Measurements from ENCODE around the gene PPP1CC. TPM values are rescaled to one million over a fixed set of nuclear protein-coding genes. Genes with fewer than 3 reads are reported as not detected.
"Not testable (repeated sequence)": the region's sequence is repeated elsewhere in the genome, so short reads cannot be mapped to it uniquely, and the experiment has no call there.

Gene PPP1CC
- total and polyA plus RNA-seq, 5 donors = 120 to 175 (median 157) TPM

DNA sequence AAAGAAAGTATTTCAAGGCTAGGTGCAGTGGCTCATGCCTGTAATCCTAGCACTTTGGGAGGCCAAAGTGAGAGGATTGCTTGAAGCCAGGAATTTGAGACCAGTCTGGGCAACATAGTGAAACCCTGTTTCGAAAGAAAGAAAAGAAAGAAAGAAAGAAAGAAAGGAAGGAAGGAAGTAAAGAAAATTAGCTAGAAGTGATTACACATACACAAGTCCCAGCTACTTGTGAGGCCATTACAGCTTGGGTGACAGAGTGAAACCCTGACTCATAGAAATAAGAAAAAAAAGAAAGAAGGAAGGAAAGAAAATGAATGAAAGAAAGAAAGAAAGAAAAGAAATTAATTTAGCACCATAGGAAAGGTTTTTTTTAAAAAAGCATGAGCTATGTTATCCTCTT is 33.3 kb upstream of the PPP1CC start:
- intact Hi-C loops (cut with DNase I) = no loop called here
- WGBS = 83% methylated on average over 1 of the region's 1 CpG
- Histone ChIP-seq H3K4me1 (ENCODE audit: control insufficient read depth, insufficient read depth, low read length) (no peaks in the 10 kb centered on the region), H3K9me3 (ENCODE audit: control insufficient read depth, low read length) (no peaks in the 10 kb centered on the region), H3K27ac (ENCODE audit: low read length) (no peak overlapping the region), H3K4me3 (ENCODE audit: low read length) (no peak overlapping the region), H3K27me3 (ENCODE audit: control insufficient read depth, insufficient read depth) (no peaks in the 10 kb centered on the region)
- no peak for DNase-seq
- no peak for ATAC-seq

DNA sequence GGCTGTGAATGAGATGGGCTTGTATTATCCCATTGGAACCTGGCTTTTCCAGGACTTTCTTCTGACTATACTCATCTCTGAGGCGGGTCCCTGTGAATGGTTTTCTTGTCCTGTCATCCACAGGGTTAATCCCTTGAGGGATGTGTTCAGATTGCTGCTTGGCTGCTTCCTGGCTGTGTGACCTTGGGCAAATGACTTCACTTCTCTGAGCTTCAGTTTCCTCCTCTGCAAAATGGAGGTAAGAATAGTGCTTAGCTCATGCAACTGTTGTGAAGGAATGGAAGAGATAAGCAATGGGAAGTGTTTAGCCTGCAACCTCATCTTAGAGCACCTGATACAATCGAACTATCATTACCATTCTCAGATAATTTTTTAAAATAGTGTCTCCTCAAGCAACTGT is 32.1 kb upstream of the PPP1CC start:
- intact Hi-C loops (cut with DNase I) = no loop called here
- Histone ChIP-seq H3K9me3 (ENCODE audit: control insufficient read depth, low read length) (no peaks in the 10 kb centered on the region), H3K27me3 (ENCODE audit: control insufficient read depth, insufficient read depth) (no peaks in the 10 kb centered on the region), H3K4me3 (ENCODE audit: low read length) (no peak overlapping the region), H3K4me1 (ENCODE audit: control insufficient read depth, insufficient read depth, low read length) (no peaks in the 10 kb centered on the region), H3K27ac (ENCODE audit: low read length) (no peak overlapping the region)
- 75% methylated on average over 2 of the region's 2 CpGs for WGBS
- ATAC-seq (no peak), DNase-seq (no peak)

DNA sequence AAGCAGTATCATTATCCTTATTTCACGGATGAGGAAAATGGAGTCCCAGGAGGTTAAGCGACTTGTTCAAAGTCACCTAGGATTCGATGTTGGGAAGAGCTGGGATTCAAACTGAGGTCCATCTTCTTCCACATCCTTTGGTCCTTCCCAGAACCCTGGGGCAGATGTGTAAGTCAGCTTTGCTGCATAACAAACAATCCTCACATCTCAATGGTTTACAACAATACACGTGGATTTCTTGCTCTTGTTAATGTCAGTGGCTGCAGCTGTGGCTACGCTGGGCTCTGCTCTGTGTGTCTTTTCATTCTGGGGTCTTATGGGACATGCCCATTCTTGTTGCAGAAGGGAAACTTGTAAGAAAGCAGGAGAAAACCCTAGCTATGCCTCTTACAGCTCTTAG is 26.3 kb upstream of the PPP1CC start:
- H3K9me3 ChIP-seq (ENCODE audit: control insufficient read depth, low read length) = no peaks in the 10 kb centered on the region
- no peak overlapping the region for H3K4me3 ChIP-seq (ENCODE audit: low read length)
- DNase-seq = no peak
- H3K27me3 ChIP-seq (ENCODE audit: control insufficient read depth, insufficient read depth) = no peaks in the 10 kb centered on the region
- intact Hi-C loops (cut with DNase I) = no loop called here
- no peak overlapping the region for H3K27ac ChIP-seq (ENCODE audit: low read length)
- no peak for ATAC-seq
- no peaks in the 10 kb centered on the region for H3K4me1 ChIP-seq (ENCODE audit: control insufficient read depth, insufficient read depth, low read length)
- 94% methylated on average over 5 of the region's 5 CpGs for WGBS

DNA sequence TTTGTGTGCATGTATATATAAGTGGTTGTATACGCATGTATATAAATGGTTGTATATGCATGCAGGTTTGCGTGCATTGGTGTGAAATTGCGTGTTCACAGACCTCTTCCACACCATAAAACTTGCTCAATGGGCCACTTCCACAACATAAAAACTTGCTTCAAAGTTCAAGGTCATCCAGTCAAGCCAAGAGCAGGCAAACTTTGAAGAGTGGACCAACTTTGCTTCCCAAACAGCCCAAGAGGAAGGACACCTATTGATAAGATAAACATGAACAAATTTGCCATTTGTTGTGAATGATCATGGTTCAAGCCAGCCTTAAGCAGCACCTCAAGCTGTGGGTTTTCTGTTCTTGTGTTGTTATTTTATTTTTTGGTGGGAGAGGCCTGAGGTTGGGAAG is 25.2 kb upstream of the PPP1CC start:
- H3K9me3 ChIP-seq (ENCODE audit: control insufficient read depth, low read length) = no peaks in the 10 kb centered on the region
- 99% methylated on average over 3 of the region's 3 CpGs for WGBS
- H3K4me3 ChIP-seq (ENCODE audit: low read length) = no peak overlapping the region
- H3K27me3 ChIP-seq (ENCODE audit: control insufficient read depth, insufficient read depth) = no peaks in the 10 kb centered on the region
- no peak overlapping the region for H3K27ac ChIP-seq (ENCODE audit: low read length)
- DNase-seq (no peak), ATAC-seq (no peak)
- intact Hi-C loops (cut with DNase I) = no loop called here
- H3K4me1 ChIP-seq (ENCODE audit: control insufficient read depth, insufficient read depth, low read length) = no peaks in the 10 kb centered on the region

DNA sequence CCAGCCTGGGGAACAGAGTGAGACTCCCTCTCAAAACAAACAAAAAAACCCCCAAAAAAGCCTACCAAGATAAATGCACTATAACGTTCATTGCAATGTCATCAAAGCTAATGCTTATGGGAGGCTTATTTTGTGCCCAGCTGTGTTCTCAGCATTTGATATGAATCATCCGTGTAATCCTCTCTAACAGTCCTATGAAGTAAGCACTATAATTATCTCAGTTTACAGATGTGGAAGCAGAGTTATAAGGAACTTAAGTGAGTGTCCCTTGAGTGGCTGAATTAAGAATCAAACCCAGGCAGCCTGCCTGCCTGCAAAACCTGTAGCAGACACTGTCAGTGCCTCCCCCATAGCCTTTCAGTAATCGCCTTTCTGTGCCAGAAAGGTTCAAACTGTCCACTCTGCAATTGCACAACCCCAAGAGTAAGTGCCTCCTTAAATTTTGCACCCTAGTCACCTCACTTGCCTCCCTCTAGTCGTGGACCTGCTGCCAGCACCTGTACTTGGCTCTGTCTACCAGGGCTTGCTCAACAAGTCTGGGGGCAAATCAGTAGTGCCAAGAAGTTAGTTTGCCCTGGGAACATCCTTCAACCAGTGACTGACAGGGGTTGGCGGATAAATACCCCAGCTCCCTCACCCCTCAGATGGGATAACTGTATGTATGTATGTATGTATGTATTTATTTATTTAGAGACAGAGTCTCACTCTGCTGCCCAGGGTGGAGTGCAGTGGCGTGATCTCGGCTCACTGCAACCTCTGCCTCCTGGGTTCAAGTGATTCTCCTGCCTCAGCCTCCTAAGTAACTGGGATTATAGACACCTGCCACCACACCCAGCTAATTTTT is 23.8 kb upstream of the PPP1CC start:
- H3K27ac ChIP-seq (ENCODE audit: low read length) = no peak overlapping the region
- intact Hi-C loops (cut with DNase I) = no loop called here
- no peaks in the 10 kb centered on the region for H3K9me3 ChIP-seq (ENCODE audit: control insufficient read depth, low read length)
- H3K4me1 ChIP-seq (ENCODE audit: control insufficient read depth, insufficient read depth, low read length) = no peaks in the 10 kb centered on the region
- H3K27me3 ChIP-seq (ENCODE audit: control insufficient read depth, insufficient read depth) = no peaks in the 10 kb centered on the region
- 65% methylated on average over 7 of the region's 7 CpGs for WGBS
- DNase-seq (no peak), ATAC-seq (no peak)
- H3K4me3 ChIP-seq (ENCODE audit: low read length) = no peak overlapping the region

DNA sequence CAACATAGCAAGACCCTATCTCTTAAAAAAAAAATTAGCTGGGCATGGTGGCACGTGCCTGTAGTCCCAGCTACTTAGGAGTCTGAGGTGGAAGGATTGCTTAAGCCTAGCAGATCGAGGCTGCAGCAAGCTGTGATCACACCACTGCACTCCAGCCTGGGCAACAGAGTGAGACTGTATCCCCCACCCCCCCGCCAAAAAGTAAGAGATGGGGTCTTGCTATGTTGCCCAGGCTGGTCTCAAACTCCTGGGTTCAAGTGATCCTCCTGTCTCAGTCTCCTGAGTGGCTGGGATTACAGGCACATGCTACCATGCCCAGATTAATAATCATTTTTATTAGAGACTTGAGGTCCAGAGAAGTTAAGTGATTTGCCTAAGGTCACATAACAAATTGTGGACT is 22.9 kb upstream of the PPP1CC start:
- DNase-seq; ATAC-seq; intact Hi-C loops (cut with DNase I); H3K27ac ChIP-seq (ENCODE audit: low read length); H3K27me3 ChIP-seq (ENCODE audit: control insufficient read depth, insufficient read depth); H3K4me1 ChIP-seq (ENCODE audit: control insufficient read depth, insufficient read depth, low read length); H3K4me3 ChIP-seq (ENCODE audit: low read length); H3K9me3 ChIP-seq (ENCODE audit: control insufficient read depth, low read length): not testable (repeated sequence)
- WGBS = 90% methylated on average over 3 of the region's 3 CpGs

DNA sequence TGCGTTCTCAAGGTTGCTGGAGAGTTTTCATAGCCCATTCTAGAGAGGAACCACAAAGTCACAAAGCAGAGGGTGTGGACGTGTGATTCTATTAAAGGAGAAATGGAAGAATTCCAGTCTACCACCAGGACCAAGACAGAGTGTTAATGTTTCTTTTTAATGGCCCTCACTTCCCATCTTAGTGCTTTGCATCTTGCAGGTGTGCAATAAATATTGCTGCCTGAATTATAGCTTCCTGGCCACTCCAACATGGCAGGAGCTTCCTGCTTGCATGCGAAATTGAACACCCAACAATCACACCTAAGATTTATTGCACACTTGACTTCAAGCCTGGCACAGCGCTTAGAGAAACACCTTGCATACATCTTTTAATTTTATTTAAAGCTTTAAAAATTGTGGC is 22.4 kb upstream of the PPP1CC start:
- 75% methylated on average over 4 of the region's 4 CpGs for WGBS

DNA sequence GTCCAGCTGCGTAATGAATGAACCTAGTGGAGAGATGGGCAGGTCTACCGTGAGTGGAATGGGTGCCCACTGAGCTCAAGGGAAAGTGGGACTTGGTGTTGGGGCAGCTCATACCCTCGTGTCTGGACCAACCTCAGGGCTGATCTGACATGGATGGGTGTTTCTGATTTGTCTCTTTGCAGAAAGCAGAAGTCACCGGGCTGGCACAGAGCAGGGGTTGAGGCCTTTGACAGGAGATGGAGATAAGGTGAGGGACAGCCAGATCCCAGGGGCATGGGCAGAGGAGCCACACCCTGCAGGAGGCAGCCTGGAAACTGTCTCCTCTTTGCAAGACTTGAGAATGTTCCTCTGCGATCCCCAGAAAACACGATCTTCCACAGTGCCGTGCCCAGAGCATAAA is 20.9 kb upstream of the PPP1CC start:
- Histone ChIP-seq H3K9me3 (ENCODE audit: control insufficient read depth, low read length) (no peaks in the 10 kb centered on the region), H3K4me3 (ENCODE audit: low read length) (no peak overlapping the region), H3K27me3 (ENCODE audit: control insufficient read depth, insufficient read depth) (no peaks in the 10 kb centered on the region), H3K27ac (ENCODE audit: low read length) (no peak overlapping the region), H3K4me1 (ENCODE audit: control insufficient read depth, insufficient read depth, low read length) (no peaks in the 10 kb centered on the region)
- 73% methylated on average over 7 of the region's 7 CpGs for WGBS
- intact Hi-C loops (cut with DNase I) = no loop called here
- ATAC-seq = no peak
- DNase-seq = no peak

More for the DNA sequence above, 22.4 kb upstream of the PPP1CC start:
- DNase-seq (no peak), ATAC-seq (no peak)
- no peak overlapping the region for H3K4me3 ChIP-seq (ENCODE audit: low read length)
- no peaks in the 10 kb centered on the region for H3K4me1 ChIP-seq (ENCODE audit: control insufficient read depth, insufficient read depth, low read length)
- H3K27me3 ChIP-seq (ENCODE audit: control insufficient read depth, insufficient read depth) = no peaks in the 10 kb centered on the region
- intact Hi-C loops (cut with DNase I) = no loop called here
- H3K27ac ChIP-seq (ENCODE audit: low read length) = no peak overlapping the region
- H3K9me3 ChIP-seq (ENCODE audit: control insufficient read depth, low read length) = no peaks in the 10 kb centered on the region

DNA sequence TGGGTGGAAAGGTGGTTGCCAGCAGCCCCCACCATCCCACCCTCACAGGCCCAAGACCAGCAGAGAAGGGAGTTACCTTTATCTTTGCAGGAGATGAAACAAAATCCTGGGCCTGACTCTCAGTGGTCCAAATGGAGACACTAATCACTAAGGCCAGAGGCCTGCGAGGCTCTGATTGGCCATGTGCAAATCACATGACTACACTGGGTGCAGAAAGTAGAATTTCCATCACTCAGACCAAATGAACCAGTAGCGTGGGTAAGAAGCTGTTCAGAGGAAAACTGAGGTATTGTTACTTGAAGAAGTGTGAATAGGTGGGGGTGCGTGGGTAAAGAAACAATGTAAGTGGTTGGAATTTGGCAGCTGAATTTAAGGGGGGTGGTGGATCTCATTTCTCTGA is 20.2 kb upstream of the PPP1CC start:
- Histone ChIP-seq H3K4me1 (ENCODE audit: control insufficient read depth, insufficient read depth, low read length) (no peaks in the 10 kb centered on the region), H3K4me3 (ENCODE audit: low read length) (no peak overlapping the region), H3K27ac (ENCODE audit: low read length) (no peak overlapping the region), H3K27me3 (ENCODE audit: control insufficient read depth, insufficient read depth) (no peaks in the 10 kb centered on the region), H3K9me3 (ENCODE audit: control insufficient read depth, low read length) (no peaks in the 10 kb centered on the region)
- DNase-seq = no peak
- intact Hi-C loops (cut with DNase I) = no loop called here
- WGBS = 86% methylated on average over 3 of the region's 3 CpGs
- ATAC-seq = no peak

DNA sequence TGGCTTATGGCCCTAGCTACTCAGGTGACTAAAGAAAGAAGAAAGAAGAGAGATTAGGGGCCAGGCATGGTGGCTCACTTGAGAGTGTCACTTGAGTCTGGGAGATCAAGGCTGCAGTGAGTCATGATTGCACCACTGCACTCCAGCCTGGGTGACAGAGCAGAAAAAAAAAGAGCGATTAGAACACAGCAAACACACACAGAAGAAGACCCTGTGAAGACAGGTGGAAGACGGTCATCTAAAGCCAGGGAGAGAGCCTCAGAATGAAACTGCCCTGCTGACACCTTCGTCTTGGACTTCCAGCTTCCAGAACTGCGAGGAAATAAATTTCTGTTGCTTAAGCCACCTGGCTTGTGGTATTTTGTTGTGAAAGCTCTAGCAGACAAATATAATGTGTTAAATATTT is 17.5 kb upstream of the PPP1CC start:
- ATAC-seq = no peak
- Histone ChIP-seq H3K9me3 (ENCODE audit: control insufficient read depth, low read length) (no peaks in the 10 kb centered on the region), H3K27ac (ENCODE audit: low read length) (no peak overlapping the region), H3K27me3 (ENCODE audit: control insufficient read depth, insufficient read depth) (no peaks in the 10 kb centered on the region), H3K4me1 (ENCODE audit: control insufficient read depth, insufficient read depth, low read length) (no peaks in the 10 kb centered on the region), H3K4me3 (ENCODE audit: low read length) (no peak overlapping the region)
- 92% methylated on average over 4 of the region's 4 CpGs for WGBS
- no peak for DNase-seq
- intact Hi-C loops (cut with DNase I) = no loop called here

DNA sequence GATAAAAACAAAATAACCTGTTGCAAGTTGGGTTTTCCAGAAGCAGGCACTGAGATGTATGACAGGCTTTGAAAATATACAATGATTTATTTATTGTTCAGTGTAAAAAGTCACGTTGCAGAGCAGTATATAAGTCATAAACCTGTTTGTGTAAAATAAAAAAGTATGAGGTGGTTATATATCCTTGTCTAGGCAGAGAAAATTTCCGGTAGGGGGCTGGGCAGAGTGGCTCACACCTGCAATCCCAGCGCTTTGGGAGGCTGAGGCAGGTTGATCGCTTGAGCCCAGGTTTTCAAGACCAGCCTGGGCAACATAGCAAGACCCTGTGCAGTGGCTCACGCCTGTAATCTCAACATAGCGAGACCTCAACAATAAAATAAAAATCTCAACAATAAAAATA is 16.2 kb upstream of the PPP1CC start:
- no peaks in the 10 kb centered on the region for H3K4me1 ChIP-seq (ENCODE audit: control insufficient read depth, insufficient read depth, low read length)
- H3K9me3 ChIP-seq (ENCODE audit: control insufficient read depth, low read length) = no peaks in the 10 kb centered on the region
- no peak for DNase-seq
- H3K4me3 ChIP-seq (ENCODE audit: low read length) = no peak overlapping the region
- ATAC-seq = no peak
- no peaks in the 10 kb centered on the region for H3K27me3 ChIP-seq (ENCODE audit: control insufficient read depth, insufficient read depth)
- H3K27ac ChIP-seq (ENCODE audit: low read length) = no peak overlapping the region
- WGBS = 93% methylated on average over 6 of the region's 6 CpGs
- intact Hi-C loops (cut with DNase I) = no loop called here

DNA sequence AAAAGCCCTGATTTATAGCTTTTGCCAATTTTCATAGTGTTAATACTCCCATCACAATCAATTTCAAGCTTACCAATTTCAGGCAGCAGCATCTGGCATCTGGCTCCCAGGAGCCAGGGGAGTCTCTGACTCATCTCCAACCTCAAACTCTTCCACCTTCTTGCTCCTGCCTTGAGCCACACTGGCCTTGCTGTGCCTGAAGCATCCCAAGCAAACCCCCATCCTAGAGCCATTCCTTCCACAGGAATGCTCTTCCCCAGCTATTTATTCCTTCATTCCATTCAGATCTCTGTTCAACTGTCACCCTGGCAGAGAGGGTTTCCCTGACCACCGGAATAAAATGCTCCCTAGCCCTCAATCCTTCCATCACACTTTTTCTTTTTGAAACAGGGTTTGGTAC is 13.9 kb upstream of the PPP1CC start:
- intact Hi-C loops (cut with DNase I) = no loop called here
- DNase-seq (no peak), ATAC-seq (no peak)
- Histone ChIP-seq H3K4me3 (ENCODE audit: low read length) (no peak overlapping the region), H3K27me3 (ENCODE audit: control insufficient read depth, insufficient read depth) (no peaks in the 10 kb centered on the region), H3K9me3 (ENCODE audit: control insufficient read depth, low read length) (no peaks in the 10 kb centered on the region), H3K4me1 (ENCODE audit: control insufficient read depth, insufficient read depth, low read length) (no peaks in the 10 kb centered on the region), H3K27ac (ENCODE audit: low read length) (no peak overlapping the region)
- WGBS = 83% methylated on average over 1 of the region's 1 CpG

Data from right cardiac atrium (tissue), 5 donors.